GM12878 (cell line): ENCODE results near the gene DNAJC5G. TPM values are rescaled to one million over a fixed set of nuclear protein-coding genes. Genes with fewer than 3 reads are reported as not detected.

ENCODE experiments used
- ATAC-seq: fragments of 200-7000 bp; cut with Tn5 transposase; 3 replicates; pipeline ENCODE4 v1.9.1; 2020; ENCODE audit warnings: mild to moderate bottlenecking, moderate library complexity
- BruUV-seq: library from RNA; stranded (reverse); fragments of 400-500 nt; replicated peaks from 2 replicates; lab custom pipeline; 2021; lab: Mats Ljungman, UMichigan
- CTCF ChIA-PET: fragments of 300-600 bp; sonication (Branson Sonifier 250); formaldehyde crosslinking; extraction: SDS; loops from one replicate; lab custom pipeline; 2021; ENCODE audit warnings: inconsistent platforms; lab: Yijun Ruan, JAX
- POLR2A ChIA-PET: fragments of 350-600 bp; formaldehyde crosslinking; extraction: SDS; loops from one replicate; lab custom pipeline; 2021; ENCODE audit warnings: inconsistent platforms; lab: Charles Lee
- RAD21 ChIA-PET: fragments of 300-600 bp; sonication (Branson Sonifier 250); formaldehyde crosslinking; loops from one replicate; lab custom pipeline; 2023; ENCODE audit warnings: antibody characterized with exemption; ENCODE audit not compliant: unreplicated experiment; lab: Charles Lee
- SMC1A ChIA-PET: fragments of 300-600 bp; sonication (Branson Sonifier 250); formaldehyde crosslinking; loops from one replicate; lab custom pipeline; 2023; ENCODE audit not compliant: unreplicated experiment, uncharacterized antibody; lab: Charles Lee
- DNase-seq: peaks from one replicate; pipeline ENCODE4 v3.0.0-alpha.2; 2011; ENCODE audit warnings: low read depth, low spot score
- FAIRE-seq: peaks from 3 replicates; lab custom pipeline; 2011; peaks lifted over from hg19 to GRCh38; lab: Jason Lieb, UNC
- H2AFZ ChIP-seq: 2 replicates; pipeline ENCODE4 v1.6.0; 2011; ENCODE audit warnings: low read depth, low read length, control low read depth; ENCODE audit not compliant: control insufficient read depth
- H3K27ac ChIP-seq: 2 replicates; pipeline ENCODE4 v1.5.1; 2011; ENCODE audit warnings: control low read depth; ENCODE audit not compliant: control insufficient read depth, insufficient read depth
- H3K27me3 ChIP-seq, 2 experiments: replicated peaks in 1 of 2; 2 replicates each; pipeline versions ENCODE4 v1.6.0 to v1.6.1; 2011; ENCODE audit warnings: low read length in 1 of 2; ENCODE audit not compliant: control insufficient read depth in 2 of 2, insufficient read depth in 2 of 2
- H3K36me3 ChIP-seq, 2 experiments: 2 replicates each; pipeline ENCODE4 v1.5.1; 2011; ENCODE audit warnings: low read length in 1 of 2; ENCODE audit not compliant: control insufficient read depth in 2 of 2, insufficient read depth in 2 of 2
- H3K4me1 ChIP-seq: 2 replicates; pipeline ENCODE4 v1.6.1; 2011; ENCODE audit warnings: mild to moderate bottlenecking, low read length, moderate library complexity, mixed read lengths; ENCODE audit not compliant: control insufficient read depth, insufficient read depth
- H3K4me2 ChIP-seq: 2 replicates; pipeline ENCODE4 v1.6.0; 2011; ENCODE audit warnings: control low read depth; ENCODE audit not compliant: control insufficient read depth, insufficient read depth
- H3K4me3 ChIP-seq: fragments of 200-600 bp; sonication (generic); 2 replicates; pipeline ENCODE4 v1.5.1; 2016
- H3K79me2 ChIP-seq: 2 replicates; pipeline ENCODE4 v1.6.0; 2011; ENCODE audit warnings: low read length; ENCODE audit not compliant: control insufficient read depth, insufficient read depth
- H3K9ac ChIP-seq: 2 replicates; pipeline ENCODE4 v1.8.0; 2011; ENCODE audit warnings: low read length, control low read depth, mixed read lengths; ENCODE audit not compliant: control insufficient read depth, insufficient read depth
- H3K9me3 ChIP-seq: replicated peaks from 3 replicates; pipeline ENCODE4 v1.5.1; 2011; ENCODE audit warnings: mild to moderate bottlenecking, low read length; ENCODE audit not compliant: control insufficient read depth, insufficient read depth
- H4K20me1 ChIP-seq: 2 replicates; pipeline ENCODE4 v1.6.0; 2011; ENCODE audit not compliant: control insufficient read depth, insufficient read depth
- BRCA1 ChIP-seq: IDR thresholded peaks from 2 replicates; pipeline ENCODE4 v1.6.1; 2011; ENCODE audit warnings: low read depth, low read length, improper control_type of control experiment
- IKZF1 ChIP-seq: fragments of 450-650 bp; conservative IDR thresholded peaks from 2 replicates; pipeline ENCODE4 v1.6.1; 2017; ENCODE audit warnings: antibody characterized with exemption, mild to moderate bottlenecking
- MAX ChIP-seq: IDR thresholded peaks from 2 replicates; pipeline ENCODE4 v1.6.1; 2012; ENCODE audit warnings: low read depth, low read length, improper control_type of control experiment
- MTA3 ChIP-seq: IDR thresholded peaks from 2 replicates; pipeline ENCODE4 v1.6.1; 2012; ENCODE audit warnings: low read length, inconsistent platforms, borderline replicate concordance
- MXI1 ChIP-seq: fragments of 150-350 bp; IDR thresholded peaks from 2 replicates; pipeline ENCODE4 v1.6.1; 2011; ENCODE audit warnings: low read depth, mild to moderate bottlenecking, inconsistent platforms, low read length, improper control_type of control experiment
- NR2C1 ChIP-seq: fragments of 450-650 bp; IDR thresholded peaks from 2 replicates; pipeline ENCODE4 v1.6.1; 2017; ENCODE audit warnings: antibody characterized with exemption, mild to moderate bottlenecking, moderate library complexity
- SREBF2 ChIP-seq: IDR thresholded peaks from 2 replicates; pipeline ENCODE4 v1.6.1; 2012; ENCODE audit warnings: mild to moderate bottlenecking, low read length
- TARDBP ChIP-seq: IDR thresholded peaks from 2 replicates; pipeline ENCODE4 v1.6.1; 2016; ENCODE audit warnings: borderline replicate concordance
- ZBED1 ChIP-seq: IDR thresholded peaks from 2 replicates; pipeline ENCODE4 v1.6.1; 2016; ENCODE audit warnings: borderline replicate concordance
- ZBTB33 ChIP-seq: fragments of 450-650 bp; IDR thresholded peaks from 2 replicates; pipeline ENCODE4 v1.6.1; 2017; ENCODE audit warnings: mild to moderate bottlenecking
- ZNF592 ChIP-seq: fragments of 450-650 bp; IDR thresholded peaks from 2 replicates; pipeline ENCODE4 v1.6.1; 2017; ENCODE audit warnings: mild to moderate bottlenecking, moderate library complexity
- WGBS: methylation state at CpG from one replicate; pipeline ENCODE4 v1.1.6; 2016; ENCODE audit warnings: low lambda C conversion rate; ENCODE audit not compliant: insufficient replicate concordance, insufficient coverage; ENCODE audit errors: missing lambda C conversion rate; 5-methylcytosine and 5-hydroxymethylcytosine counted together
- in situ Hi-C: fragments of 300-500 bp; cut with MboI; formaldehyde crosslinking; loops from 9 replicates; pipeline ENCODE4 v1.14.3; 2018; ENCODE audit warnings: mixed read lengths
- intact Hi-C: fragments of 100-400 bp; cut with micrococcal nuclease; formaldehyde crosslinking; loops from one replicate; pipeline ENCODE4 v1.14.2; 2022; ENCODE audit not compliant: unreplicated experiment
- polyA plus RNA-seq, 11 experiments: library from polyadenylated mRNA; depleted of rRNA in 4 of 11; unstranded in 6 of 11; stranded (reverse) in 5 of 11; fragments of >200 nt; fragmentation: Nextera tagmentation in 4 of 11; fragmentation: Illumina TruSeq in 1 of 11; extraction: Ambion mirVana in 4 of 11; extraction: Trizol in 1 of 11; gene quantifications; 1 replicate in 1 of 11; 2 replicates in 10 of 11; pipeline versions ENCODE4 v1.2.1 to v1.2.3, GENCODE V29; 2011 to 2016; ENCODE audit warnings: inconsistent platforms in 2 of 11, missing spikeins in 2 of 11, low read depth in 1 of 11
- total RNA-seq, 4 experiments: library from RNA; depleted of rRNA in 3 of 4; stranded (reverse); fragments of >200 nt in 3 of 4; fragmentation: Illumina TruSeq in 1 of 4; extraction: Trizol in 1 of 4; gene quantifications; 2 replicates each; pipeline versions ENCODE4 v1.2.1 to v1.2.3, GENCODE V29; 2013 to 2021
- TF ChIP-seq, protein P1 (sequence below): fragments of 150-350 bp; IDR thresholded peaks from 2 replicates; pipeline ENCODE4 v1.6.1; 2016; ENCODE audit warnings: low read depth, low read length

DNAJC5G gene
- total and polyA plus RNA-seq, 10 of the 15 experiments (the other 5 are each of a cell fraction or from before 2014, with no cell fraction given), result not detected

GRCh38 chr2:27280826-27281225 is 5.6 kb downstream of the DNAJC5G start (continued):
- TF ChIP-seq, protein P1, sequence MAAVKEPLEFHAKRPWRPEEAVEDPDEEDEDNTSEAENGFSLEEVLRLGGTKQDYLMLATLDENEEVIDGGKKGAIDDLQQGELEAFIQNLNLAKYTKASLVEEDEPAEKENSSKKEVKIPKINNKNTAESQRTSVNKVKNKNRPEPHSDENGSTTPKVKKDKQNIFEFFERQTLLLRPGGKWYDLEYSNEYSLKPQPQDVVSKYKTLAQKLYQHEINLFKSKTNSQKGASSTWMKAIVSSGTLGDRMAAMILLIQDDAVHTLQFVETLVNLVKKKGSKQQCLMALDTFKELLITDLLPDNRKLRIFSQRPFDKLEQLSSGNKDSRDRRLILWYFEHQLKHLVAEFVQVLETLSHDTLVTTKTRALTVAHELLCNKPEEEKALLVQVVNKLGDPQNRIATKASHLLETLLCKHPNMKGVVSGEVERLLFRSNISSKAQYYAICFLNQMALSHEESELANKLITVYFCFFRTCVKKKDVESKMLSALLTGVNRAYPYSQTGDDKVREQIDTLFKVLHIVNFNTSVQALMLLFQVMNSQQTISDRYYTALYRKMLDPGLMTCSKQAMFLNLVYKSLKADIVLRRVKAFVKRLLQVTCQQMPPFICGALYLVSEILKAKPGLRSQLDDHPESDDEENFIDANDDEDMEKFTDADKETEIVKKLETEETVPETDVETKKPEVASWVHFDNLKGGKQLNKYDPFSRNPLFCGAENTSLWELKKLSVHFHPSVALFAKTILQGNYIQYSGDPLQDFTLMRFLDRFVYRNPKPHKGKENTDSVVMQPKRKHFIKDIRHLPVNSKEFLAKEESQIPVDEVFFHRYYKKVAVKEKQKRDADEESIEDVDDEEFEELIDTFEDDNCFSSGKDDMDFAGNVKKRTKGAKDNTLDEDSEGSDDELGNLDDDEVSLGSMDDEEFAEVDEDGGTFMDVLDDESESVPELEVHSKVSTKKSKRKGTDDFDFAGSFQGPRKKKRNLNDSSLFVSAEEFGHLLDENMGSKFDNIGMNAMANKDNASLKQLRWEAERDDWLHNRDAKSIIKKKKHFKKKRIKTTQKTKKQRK, result no peak
- no peak for TF ChIP-seq MTA3

- no peak overlapping the region for H3K4me2 ChIP-seq
- intact Hi-C loops, result loop anchor here (2.0 to 10.0 kb wide), 2 partner anchors 107 to 321 kb away; no protein-coding TSS in a partner anchor
- ChIA-PET RAD21 (interaction anchor here (0.9 to 4.1 kb wide), 3 partner anchors 16 to 320 kb away, joined by 3 to 25 read pairs (median 16); no protein-coding TSS in a partner anchor), CTCF (interaction anchor here (0.9 to 9.6 kb wide), 11 partner anchors 9 to 319 kb away, joined by 3 to 132 read pairs (median 14); partner anchors contain the start of gene KHK), POLR2A (interaction anchor here (0.7 kb wide), 1 partner anchor 209 kb away, joined by 3 read pairs; no protein-coding TSS in a partner anchor), SMC1A (interaction anchor here (0.8 to 3.9 kb wide), 7 partner anchors 11 to 324 kb away, joined by 3 to 21 read pairs (median 10); no protein-coding TSS in a partner anchor)
- no TSS peak for BruUV-seq
- FAIRE-seq (no peak), ATAC-seq (no peak), DNase-seq (no peak)
- H2AFZ ChIP-seq, result no peak overlapping the region
- H3K27ac ChIP-seq, result no peak overlapping the region
- 0% methylated on average over 3 of the region's 3 CpGs for WGBS
- no peaks in the 10 kb centered on the region for H3K79me2 ChIP-seq
- no peaks in the 10 kb centered on the region for H3K4me1 ChIP-seq
- H3K27me3 ChIP-seq, result peaks cover 0 to 6% of the 10 kb centered on the region in 2 experiments; a peak in 2 of 4 replicates
- H3K4me3 ChIP-seq, result no peak overlapping the region
- H3K9me3 ChIP-seq, result no peaks in the 10 kb centered on the region
- H3K36me3 ChIP-seq, result no peaks in the 10 kb centered on the region
- H3K9ac ChIP-seq, result no peak overlapping the region
- H4K20me1 ChIP-seq, result no peaks in the 10 kb centered on the region
- in situ Hi-C loops, result loop anchor here (5.0 kb wide), 2 partner anchors 184 to 319 kb away; no protein-coding TSS in a partner anchor
- TF ChIP-seq ZBTB33 (no peak), MTA3 (no peak), SREBF2 (no peak), IKZF1 (no peak), MAX (no peak), ZBED1 (no peak), TARDBP (no peak), MXI1 (no peak), BRCA1 (no peak), NR2C1 (no peak), ZNF592 (no peak)
These were observed 6.2 kb downstream of the DNAJC5G start for GRCh38 chr2:27281442-27281841.
